ENCODE results near the gene NCKAP5L. TPM values are rescaled to one million over a fixed set of nuclear protein-coding genes. Genes with fewer than 3 reads are reported as not detected.
A peak's percentile ranks its signal among the peaks of the same experiment; 100 is the strongest.

The NCKAP5L gene
- total and polyA plus RNA-seq, 8 donors: 4.1 to 18.3 (median 7.2) TPM

DNA sequence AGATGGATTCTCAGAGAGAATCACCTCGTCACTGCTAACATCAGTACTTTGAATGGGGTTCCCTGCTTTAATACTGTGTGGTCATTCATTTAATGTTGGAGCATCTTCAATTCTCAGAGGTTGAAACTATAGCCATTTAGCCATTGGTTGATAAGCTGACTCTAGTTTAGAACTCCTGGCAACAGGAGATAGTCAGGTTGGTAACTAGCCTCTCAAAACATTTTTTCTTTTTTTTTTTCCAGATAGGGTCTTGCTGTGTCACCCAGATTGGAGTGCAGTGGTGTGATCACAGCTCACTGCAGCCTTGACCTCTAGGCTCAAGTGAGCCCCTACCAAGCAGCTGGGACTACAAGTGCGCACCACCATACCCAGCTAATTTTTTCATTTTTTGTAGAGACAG lies 3.5 kb upstream of the NCKAP5L start:
- ATAC-seq: no peak
- H3K27me3 ChIP-seq: no peaks in the 10 kb centered on the region
- no peak for DNase-seq
- intact Hi-C loops (cut with DNase I): loop anchor here in 1 of 3 donors (10.0 kb wide), 1 partner anchor 57 kb away; no protein-coding TSS in a partner anchor
- H3K9me3 ChIP-seq: no peaks in the 10 kb centered on the region
- H3K27ac ChIP-seq: no peak overlapping the region
- H3K36me3 ChIP-seq: no peaks in the 10 kb centered on the region
- no peak overlapping the region for H3K4me3 ChIP-seq
- TF ChIP-seq, protein P1, sequence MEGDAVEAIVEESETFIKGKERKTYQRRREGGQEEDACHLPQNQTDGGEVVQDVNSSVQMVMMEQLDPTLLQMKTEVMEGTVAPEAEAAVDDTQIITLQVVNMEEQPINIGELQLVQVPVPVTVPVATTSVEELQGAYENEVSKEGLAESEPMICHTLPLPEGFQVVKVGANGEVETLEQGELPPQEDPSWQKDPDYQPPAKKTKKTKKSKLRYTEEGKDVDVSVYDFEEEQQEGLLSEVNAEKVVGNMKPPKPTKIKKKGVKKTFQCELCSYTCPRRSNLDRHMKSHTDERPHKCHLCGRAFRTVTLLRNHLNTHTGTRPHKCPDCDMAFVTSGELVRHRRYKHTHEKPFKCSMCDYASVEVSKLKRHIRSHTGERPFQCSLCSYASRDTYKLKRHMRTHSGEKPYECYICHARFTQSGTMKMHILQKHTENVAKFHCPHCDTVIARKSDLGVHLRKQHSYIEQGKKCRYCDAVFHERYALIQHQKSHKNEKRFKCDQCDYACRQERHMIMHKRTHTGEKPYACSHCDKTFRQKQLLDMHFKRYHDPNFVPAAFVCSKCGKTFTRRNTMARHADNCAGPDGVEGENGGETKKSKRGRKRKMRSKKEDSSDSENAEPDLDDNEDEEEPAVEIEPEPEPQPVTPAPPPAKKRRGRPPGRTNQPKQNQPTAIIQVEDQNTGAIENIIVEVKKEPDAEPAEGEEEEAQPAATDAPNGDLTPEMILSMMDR (IDR thresholded peaks at IDR 0.05): no peak
- peaks cover 0 to 4% (median 3%) of the 10 kb centered on the region in 3 donors for H3K4me1 ChIP-seq
- WGBS, 2 donors: 86 to 96% methylated on average over 2 of the region's 2 CpGs
- FAIRE-seq: no peak

DNA sequence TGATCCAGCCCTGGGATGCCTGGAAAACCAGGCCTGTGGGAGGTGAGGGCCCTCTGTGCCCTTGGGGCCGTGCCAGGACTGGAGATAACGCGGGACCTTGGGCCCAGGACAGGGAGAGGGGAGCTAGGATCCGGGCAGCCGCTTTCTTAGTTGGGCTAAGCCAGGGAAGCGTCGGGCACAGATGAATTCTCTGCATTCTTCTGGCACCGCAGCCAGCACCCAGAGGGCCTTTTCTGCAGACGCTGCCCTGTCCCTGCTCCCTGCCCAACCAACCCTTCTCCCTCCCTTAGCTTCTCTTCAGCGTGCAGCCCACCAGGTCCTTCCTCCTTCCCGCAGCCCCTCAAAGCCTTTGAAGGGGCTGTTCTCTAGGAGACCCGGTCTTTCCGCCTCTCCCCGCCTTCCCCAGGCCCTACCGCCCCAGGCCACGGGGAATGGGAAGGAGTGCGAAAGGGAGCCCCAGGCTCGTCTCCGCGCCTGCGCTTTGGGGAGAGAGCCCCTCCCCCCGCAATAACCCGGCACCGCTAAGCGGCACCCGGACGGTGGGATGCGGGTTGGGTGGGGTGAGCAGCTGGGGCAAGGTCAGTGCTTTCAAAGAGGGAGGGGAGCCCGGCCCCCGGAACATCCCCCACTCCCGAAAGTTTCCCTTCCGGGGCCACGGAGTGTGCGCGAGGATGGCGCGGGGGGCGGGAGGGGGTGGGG lies 663 bp downstream of the NCKAP5L start:
- FAIRE-seq: no peak
- no peaks in the 10 kb centered on the region for H3K9me3 ChIP-seq
- peak overlapping the region; percentile 51 to 87 (median 73) for H3K4me3 ChIP-seq
- DNase-seq: peak; percentile 65 to 91 (median 74)
- 1 to 2% methylated on average over 32 to 37 of the region's 38 CpGs for WGBS, 2 donors
- H3K27ac ChIP-seq: peak overlapping the region; percentile 60 to 80 (median 73)
- intact Hi-C loops (cut with DNase I): no loop called here
- no peaks in the 10 kb centered on the region for H3K27me3 ChIP-seq
- TF ChIP-seq, protein P1 (IDR thresholded peaks at IDR 0.05): no peak
- H3K4me1 ChIP-seq: peaks cover 0 to 4% (median 3%) of the 10 kb centered on the region in 3 donors
- ATAC-seq: peak; percentile 63 to 79 (median 68)
- H3K36me3 ChIP-seq: no peaks in the 10 kb centered on the region

DNA sequence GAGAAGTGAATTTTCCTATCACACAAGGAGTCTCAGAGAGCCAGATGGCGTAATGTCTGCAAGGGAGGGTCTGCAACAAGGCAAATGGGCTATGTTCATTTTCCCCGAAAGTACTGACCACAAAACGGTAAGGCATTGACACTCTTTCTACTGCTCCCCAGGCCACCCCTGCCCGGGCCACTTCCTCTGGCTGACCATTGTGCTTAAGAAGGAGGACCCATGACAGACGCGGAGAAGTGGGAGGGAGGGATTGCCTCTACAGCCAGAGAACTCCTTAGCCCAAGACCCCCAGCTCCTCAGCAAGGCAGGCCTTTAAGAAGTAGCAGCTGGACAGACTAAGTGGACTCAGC lies 1.2 kb downstream of the NCKAP5L start:
- no peaks in the 10 kb centered on the region for H3K9me3 ChIP-seq
- DNase-seq: no peak
- H3K27me3 ChIP-seq: no peaks in the 10 kb centered on the region
- 51 to 56% methylated on average over 6 of the region's 6 CpGs for WGBS, 2 donors
- H3K27ac ChIP-seq: peak overlapping the region; percentile 60 to 80 (median 73)
- TF ChIP-seq, protein P1 (IDR thresholded peaks at IDR 0.05): no peak
- peak overlapping the region; percentile 51 to 87 (median 73) for H3K4me3 ChIP-seq
- ATAC-seq: no peak
- no peaks in the 10 kb centered on the region for H3K36me3 ChIP-seq
- intact Hi-C loops (cut with DNase I): no loop called here
- FAIRE-seq: no peak
- H3K4me1 ChIP-seq: peaks cover 0 to 4% (median 3%) of the 10 kb centered on the region in 3 donors

DNA sequence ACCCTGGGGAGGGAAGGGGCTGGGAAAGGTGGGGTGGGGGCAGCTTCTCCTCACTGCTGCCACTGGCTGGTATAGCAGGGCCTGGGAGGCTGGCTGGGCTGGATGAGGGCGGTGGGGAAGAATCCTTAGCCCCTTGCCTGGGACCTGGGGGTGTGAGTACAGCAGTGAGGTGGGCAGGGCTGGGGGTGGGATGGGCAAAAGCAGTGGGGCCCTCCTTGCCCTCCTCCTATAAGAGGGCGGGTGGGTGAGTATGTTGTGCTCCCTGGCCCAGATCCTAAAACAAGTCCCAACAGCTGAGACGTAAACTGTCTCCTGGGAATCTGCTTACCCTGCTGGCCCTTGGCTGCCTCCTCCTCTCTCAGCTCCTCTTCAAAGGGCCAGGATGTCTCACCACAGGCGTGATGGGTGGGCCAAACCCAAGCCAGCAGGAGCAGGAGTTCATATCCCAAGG lies 2.2 kb downstream of the NCKAP5L start:
- peaks cover 0 to 4% (median 3%) of the 10 kb centered on the region in 3 donors for H3K4me1 ChIP-seq
- TF ChIP-seq, protein P1 (IDR thresholded peaks at IDR 0.05): no peak
- H3K27ac ChIP-seq: peak overlapping the region in 1 of 4 donors; percentile 44
- FAIRE-seq (no peak), DNase-seq (no peak), ATAC-seq (no peak)
- H3K36me3 ChIP-seq: no peaks in the 10 kb centered on the region
- no peaks in the 10 kb centered on the region for H3K9me3 ChIP-seq
- intact Hi-C loops (cut with DNase I): no loop called here
- no peaks in the 10 kb centered on the region for H3K27me3 ChIP-seq
- no peak overlapping the region for H3K4me3 ChIP-seq
- 77 to 90% methylated on average over 4 of the region's 4 CpGs for WGBS, 2 donors

DNA sequence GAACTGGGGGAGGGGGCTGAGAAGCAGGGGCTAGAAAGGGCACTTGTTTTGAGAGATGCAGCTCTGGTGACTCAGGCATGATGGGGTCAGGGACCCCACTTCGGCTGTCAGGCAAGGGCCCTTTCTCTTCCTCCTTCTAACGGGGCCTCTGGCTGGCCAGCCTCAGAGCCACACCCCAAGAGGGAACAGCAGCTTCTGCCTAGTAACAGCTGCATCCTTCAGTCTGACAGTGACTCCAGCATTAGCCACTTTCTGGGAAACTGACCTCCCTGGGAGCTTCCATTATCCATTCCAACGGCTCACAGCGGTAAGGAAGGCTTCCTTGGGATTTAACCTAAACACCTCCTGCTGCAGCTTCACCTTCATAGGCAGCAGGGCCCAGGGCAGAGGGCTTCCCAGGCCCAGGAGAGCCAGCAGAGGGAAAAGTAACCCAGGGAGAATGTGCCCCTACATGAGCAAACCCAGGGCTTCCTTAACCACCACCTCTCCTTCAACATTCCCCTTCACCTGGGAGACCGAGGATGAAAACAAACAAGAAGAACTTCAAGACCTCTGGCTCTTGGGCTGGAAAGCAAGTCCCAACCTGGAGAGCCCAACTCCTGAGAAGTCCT lies 2.7 kb downstream of the NCKAP5L start:
- TF ChIP-seq, protein P1 (IDR thresholded peaks at IDR 0.05): no peak
- FAIRE-seq (no peak), DNase-seq (no peak), ATAC-seq (no peak)
- H3K9me3 ChIP-seq: no peaks in the 10 kb centered on the region
- intact Hi-C loops (cut with DNase I): no loop called here
- no peaks in the 10 kb centered on the region for H3K27me3 ChIP-seq
- no peak overlapping the region for H3K4me3 ChIP-seq
- no peaks in the 10 kb centered on the region for H3K36me3 ChIP-seq
- H3K27ac ChIP-seq: peak overlapping the region in 2 of 4 donors; percentile 17 to 44
- 79 to 88% methylated on average over 5 of the region's 5 CpGs for WGBS, 2 donors
- H3K4me1 ChIP-seq: peaks cover 0 to 4% (median 3%) of the 10 kb centered on the region in 3 donors
